Sigmoid colon (tissue), 7 donors: Measurements from ENCODE around the gene FABP2. TPM values are rescaled to one million over a fixed set of nuclear protein-coding genes. Genes with fewer than 3 reads are reported as not detected.

Experiments
- DNase-seq: peaks from one replicate; pipeline ENCODE4 v3.0.0-alpha.2; 2019
- H3K27ac ChIP-seq, 4 donors: fragments of 200-600 bp; sonication (generic); one replicate each; pipeline ENCODE4 v1.5.1; 2016 to 2019; ENCODE audit warnings: mild to moderate bottlenecking in 1 of 4
- H3K27me3 ChIP-seq, 3 donors: fragments of 200-600 bp; sonication (generic); one replicate each; pipeline ENCODE4 v1.5.1; 2019; ENCODE audit warnings: mild to moderate bottlenecking in 1 of 3
- H3K36me3 ChIP-seq, 4 donors: fragments of 200-600 bp; sonication (generic); one replicate each; pipeline ENCODE4 v1.5.1; 2016 to 2019
- H3K4me1 ChIP-seq, 4 donors: fragments of 200-600 bp; sonication (generic); one replicate each; pipeline ENCODE4 v1.5.1; 2017 to 2019
- H3K4me3 ChIP-seq, 4 donors: fragments of 200-600 bp; sonication (generic); one replicate each; pipeline ENCODE4 v1.5.1; 2017 to 2019; ENCODE audit warnings: mild to moderate bottlenecking in 2 of 4, moderate library complexity in 1 of 4
- H3K9me3 ChIP-seq, 4 donors: fragments of 200-600 bp in 3 of 4; sonication (generic) in 3 of 4; one replicate each; pipeline versions ENCODE4 v1.5.1 to v1.6.1; 2013 to 2019
- EP300 ChIP-seq, 4 donors: sonication (generic); formaldehyde crosslinking; IDR thresholded peaks; one replicate each; pipeline ENCODE4 v1.6.1; 2017; ENCODE audit warnings: antibody characterized with exemption in 4 of 4
- POLR2A ChIP-seq, 2 donors: fragments of 450-650 bp; IDR thresholded peaks; one replicate each; pipeline ENCODE4 v1.6.1; 2016; ENCODE audit warnings: antibody characterized with exemption in 2 of 2, mild to moderate bottlenecking in 2 of 2, moderate library complexity in 2 of 2
- POLR2AphosphoS5 ChIP-seq, 4 donors: sonication (generic); formaldehyde crosslinking; IDR thresholded peaks; one replicate each; pipeline ENCODE4 v1.6.1; 2017; ENCODE audit warnings: antibody characterized with exemption in 4 of 4
- WGBS, 2 donors: extraction: QIAGEN DNeasy Blood & Tissue Kit; methylation state at CpG; one replicate each; pipeline ENCODE4 v1.1.7; 2013; 5-methylcytosine and 5-hydroxymethylcytosine counted together
- intact Hi-C: fragments of 100-400 bp; cut with DNase I; formaldehyde crosslinking; loops from one replicate; pipeline ENCODE4 v1.15.1; 2023
- polyA plus RNA-seq, 3 donors: library from polyadenylated mRNA; stranded (reverse); fragments of 200-250 nt; gene quantifications; one replicate each; pipeline ENCODE4 v1.2.3, GENCODE V29; 2013
- total RNA-seq, 4 donors: library from RNA; depleted of rRNA; stranded (reverse); fragments of >200 nt; gene quantifications; one replicate each; pipeline ENCODE4 v1.1.0, GENCODE V29; 2016
- TF ChIP-seq, protein P1 (sequence below), 4 experiments: fragments of 450-650 bp in 3 of 4; fragments of 200-600 bp in 1 of 4; IDR thresholded peaks; one replicate each; pipeline ENCODE4 v1.5.1; 2016 to 2019; ENCODE audit warnings: antibody characterized with exemption in 4 of 4, mild to moderate bottlenecking in 3 of 4, moderate library complexity in 2 of 4
- donor health status: healthy with polysubstance abuse.
- donor health status: Bipolar disorder and iron deficiency.
- donor health status: healthy.

FABP2 gene
- total and polyA plus RNA-seq, 7 donors, result 22.1 to 167 (median 110) TPM; not detected in 4

DNA sequence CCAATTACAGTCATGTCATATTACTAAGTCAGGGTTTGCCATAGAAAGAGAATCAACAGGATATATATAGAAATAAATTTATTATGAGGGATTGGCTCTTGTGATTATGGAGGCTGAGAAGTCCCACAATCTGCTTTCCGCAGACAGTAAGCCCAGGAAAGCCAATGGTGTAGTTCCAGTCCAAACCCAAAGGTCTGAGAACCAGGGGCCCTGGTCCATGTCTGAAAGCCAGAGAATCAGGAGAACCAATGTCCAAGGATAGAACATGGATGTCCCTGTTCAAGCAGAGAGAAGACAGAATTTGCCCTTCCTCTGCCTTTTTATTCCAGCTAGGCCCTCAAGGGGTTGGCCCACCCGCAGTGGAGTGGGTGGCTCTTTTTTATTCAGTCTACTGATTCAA, 25.6 kb downstream of the FABP2 start:
- intact Hi-C loops, result loop anchor here (5.0 to 10.0 kb wide), 2 partner anchors 84 to 412 kb away; partner anchors contain the start of genes SYNPO2 and USP53
- Histone ChIP-seq H3K27me3 (no peaks in the 10 kb centered on the region), H3K9me3 (no peaks in the 10 kb centered on the region), H3K4me1 (peaks cover 0 to 29% (median 25%) of the 10 kb centered on the region in 4 donors), H3K27ac (no peak overlapping the region), H3K4me3 (no peak overlapping the region), H3K36me3 (peaks cover 0 to 30% (median 2%) of the 10 kb centered on the region in 4 donors)
- WGBS, 2 donors, result 97 to 100% methylated on average over 2 of the region's 2 CpGs
- DNase-seq, result no peak
- no peak for TF ChIP-seq EP300 (IDR thresholded peaks at IDR 0.05)
- no peak for TF ChIP-seq POLR2AphosphoS5 (IDR thresholded peaks at IDR 0.05)
- no peak for TF ChIP-seq POLR2A (IDR thresholded peaks at IDR 0.05)
- TF ChIP-seq, protein P1, sequence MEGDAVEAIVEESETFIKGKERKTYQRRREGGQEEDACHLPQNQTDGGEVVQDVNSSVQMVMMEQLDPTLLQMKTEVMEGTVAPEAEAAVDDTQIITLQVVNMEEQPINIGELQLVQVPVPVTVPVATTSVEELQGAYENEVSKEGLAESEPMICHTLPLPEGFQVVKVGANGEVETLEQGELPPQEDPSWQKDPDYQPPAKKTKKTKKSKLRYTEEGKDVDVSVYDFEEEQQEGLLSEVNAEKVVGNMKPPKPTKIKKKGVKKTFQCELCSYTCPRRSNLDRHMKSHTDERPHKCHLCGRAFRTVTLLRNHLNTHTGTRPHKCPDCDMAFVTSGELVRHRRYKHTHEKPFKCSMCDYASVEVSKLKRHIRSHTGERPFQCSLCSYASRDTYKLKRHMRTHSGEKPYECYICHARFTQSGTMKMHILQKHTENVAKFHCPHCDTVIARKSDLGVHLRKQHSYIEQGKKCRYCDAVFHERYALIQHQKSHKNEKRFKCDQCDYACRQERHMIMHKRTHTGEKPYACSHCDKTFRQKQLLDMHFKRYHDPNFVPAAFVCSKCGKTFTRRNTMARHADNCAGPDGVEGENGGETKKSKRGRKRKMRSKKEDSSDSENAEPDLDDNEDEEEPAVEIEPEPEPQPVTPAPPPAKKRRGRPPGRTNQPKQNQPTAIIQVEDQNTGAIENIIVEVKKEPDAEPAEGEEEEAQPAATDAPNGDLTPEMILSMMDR (IDR thresholded peaks at IDR 0.05), result no peak

GRCh38 chr4:119290598-119290997, 31.3 kb downstream of the FABP2 start:
- intact Hi-C loops, result loop anchor here (10.0 kb wide), 1 partner anchor 406 kb away; the partner anchor contains the start of gene SYNPO2
- H3K4me3 ChIP-seq, result no peak overlapping the region
- TF ChIP-seq EP300 (IDR thresholded peaks at IDR 0.05) (no peak), POLR2A (IDR thresholded peaks at IDR 0.05) (no peak), POLR2AphosphoS5 (IDR thresholded peaks at IDR 0.05) (no peak)
- TF ChIP-seq, protein P1 (IDR thresholded peaks at IDR 0.05), result no peak
- H3K9me3 ChIP-seq, result no peaks in the 10 kb centered on the region
- H3K36me3 ChIP-seq, result peaks cover 0 to 12% (median 2%) of the 10 kb centered on the region in 4 donors
- peaks cover 0 to 10% (median 7%) of the 10 kb centered on the region in 4 donors for H3K4me1 ChIP-seq
- no peak for DNase-seq
- WGBS, 2 donors, result 12 to 61% methylated on average over 1 of the region's 1 CpG
- no peaks in the 10 kb centered on the region for H3K27me3 ChIP-seq
- no peak overlapping the region for H3K27ac ChIP-seq

- no peak for DNase-seq
- Histone ChIP-seq H3K27me3 (no peaks in the 10 kb centered on the region), H3K27ac (no peak overlapping the region), H3K9me3 (no peaks in the 10 kb centered on the region), H3K36me3 (peaks cover 0 to 12% (median 2%) of the 10 kb centered on the region in 4 donors), H3K4me3 (no peak overlapping the region), H3K4me1 (peaks cover 0 to 23% (median 14%) of the 10 kb centered on the region in 4 donors)
- TF ChIP-seq, protein P1 (IDR thresholded peaks at IDR 0.05), result no peak
- TF ChIP-seq EP300 (IDR thresholded peaks at IDR 0.05) (no peak), POLR2A (IDR thresholded peaks at IDR 0.05) (no peak), POLR2AphosphoS5 (IDR thresholded peaks at IDR 0.05) (no peak)
- 96 to 97% methylated on average over 5 of the region's 5 CpGs for WGBS, 2 donors
- intact Hi-C loops, result loop anchor here (5.0 kb wide), 2 partner anchors 247 to 547 kb away; no protein-coding TSS in a partner anchor
Observed at GRCh38 chr4:119289313-119289712, 32.6 kb downstream of the FABP2 start.

GRCh38 chr4:119286377-119287002, 35.4 kb downstream of the FABP2 start:
- TF ChIP-seq POLR2A (IDR thresholded peaks at IDR 0.05), result no peak
- TF ChIP-seq, protein P1 (IDR thresholded peaks at IDR 0.05), result peak; percentile 41 to 61 (median 52)
- peak in 1 of 4 donors; percentile 28 for TF ChIP-seq POLR2AphosphoS5 (IDR thresholded peaks at IDR 0.05)
- H3K36me3 ChIP-seq, result no peaks in the 10 kb centered on the region
- peak overlapping the region in 1 of 4 donors; percentile 60 for H3K27ac ChIP-seq
- H3K4me1 ChIP-seq, result peaks cover 0 to 31% (median 14%) of the 10 kb centered on the region in 4 donors
- H3K9me3 ChIP-seq, result no peaks in the 10 kb centered on the region
- DNase-seq, result no peak
- intact Hi-C loops, result loop anchor here (2.0 to 5.0 kb wide), 4 partner anchors 244 to 544 kb away; no protein-coding TSS in a partner anchor
- no peak overlapping the region for H3K4me3 ChIP-seq
- H3K27me3 ChIP-seq, result no peaks in the 10 kb centered on the region
- WGBS, 2 donors, result 72 to 80% methylated on average over 3 of the region's 3 CpGs
